Measurements from ENCODE around the gene UPK1A.

The UPK1A gene

GRCh38 chr19:35703343-35703742 is 37.0 kb downstream of the UPK1A start:
- no peaks in the 10 kb centered on the region for H3K27me3 ChIP-seq (ENCODE audit: low read depth, low read length)
- no peaks in the 10 kb centered on the region for H3K36me3 ChIP-seq (replicated peaks; ENCODE audit: low read depth, low read length)
- TF ChIP-seq CTCF (IDR thresholded peaks at IDR 0.05; ENCODE audit: low read depth, low read length) (no peak), EZH2phosphoT487 (IDR thresholded peaks at IDR 0.05; ENCODE audit: low read depth) (no peak)
- H3K27ac ChIP-seq (ENCODE audit: low read length): no peak overlapping the region
- H3K9me3 ChIP-seq (ENCODE audit: insufficient read depth, low read length): no peaks in the 10 kb centered on the region
- no peaks in the 10 kb centered on the region for H3K79me2 ChIP-seq (ENCODE audit: low read length)
- peak overlapping the region; percentile 77 for H3K4me2 ChIP-seq (ENCODE audit: low read length)
- peak overlapping the region; percentile 80 for H3K4me3 ChIP-seq (ENCODE audit: low read length)
- no peaks in the 10 kb centered on the region for H4K20me1 ChIP-seq (ENCODE audit: insufficient read depth, low read length)
- no peak overlapping the region for H2AFZ ChIP-seq (ENCODE audit: low read depth, low read length)
- no peak overlapping the region for H3K9ac ChIP-seq (ENCODE audit: low read length)
- no peaks in the 10 kb centered on the region for H3K4me1 ChIP-seq (ENCODE audit: low read length)

- TF ChIP-seq EZH2phosphoT487 (IDR thresholded peaks at IDR 0.05; ENCODE audit: low read depth) (no peak), CTCF (IDR thresholded peaks at IDR 0.05; ENCODE audit: low read depth, low read length) (no peak)
- Histone ChIP-seq H3K4me3 (ENCODE audit: low read length) (peak within 1 kb of the TSS; percentile 80; the same call in 1 of the 2 replicates), H3K79me2 (ENCODE audit: low read length) (no peaks in the 10 kb centered on the region), H4K20me1 (ENCODE audit: insufficient read depth, low read length) (no peaks in the 10 kb centered on the region), H3K9me3 (ENCODE audit: insufficient read depth, low read length) (no peaks in the 10 kb centered on the region), H3K4me1 (ENCODE audit: low read length) (no peaks in the 10 kb centered on the region), H2AFZ (ENCODE audit: low read depth, low read length) (no peak within 1 kb of the TSS), H3K27ac (ENCODE audit: low read length) (no peak within 1 kb of the TSS), H3K36me3 (replicated peaks; ENCODE audit: low read depth, low read length) (no peaks in the 10 kb centered on the region), H3K27me3 (ENCODE audit: low read depth, low read length) (no peaks in the 10 kb centered on the region), H3K9ac (ENCODE audit: low read length) (no peak within 1 kb of the TSS), H3K4me2 (ENCODE audit: low read length) (peak within 1 kb of the TSS; percentile 77)
Measured at GRCh38 chr19:35704218-35704617, 37.9 kb downstream of the UPK1A start, which contains the start of gene ZBTB32. TSS of gene ZBTB32 (plus strand) at chr19:35704558. CDS start at chr19:35714627, 10,069 bp downstream.

- Histone ChIP-seq H3K79me2 (ENCODE audit: low read length) (no peaks in the 10 kb centered on the region), H3K4me3 (ENCODE audit: low read length) (no peak overlapping the region), H3K9ac (ENCODE audit: low read length) (no peak overlapping the region), H3K9me3 (ENCODE audit: insufficient read depth, low read length) (no peaks in the 10 kb centered on the region), H3K27ac (ENCODE audit: low read length) (no peak overlapping the region), H3K27me3 (ENCODE audit: low read depth, low read length) (no peaks in the 10 kb centered on the region), H3K4me2 (ENCODE audit: low read length) (no peak overlapping the region), H3K4me1 (ENCODE audit: low read length) (peaks cover 37% of the 10 kb centered on the region), H3K36me3 (replicated peaks; ENCODE audit: low read depth, low read length) (no peaks in the 10 kb centered on the region), H4K20me1 (ENCODE audit: insufficient read depth, low read length) (no peaks in the 10 kb centered on the region), H2AFZ (ENCODE audit: low read depth, low read length) (no peak overlapping the region)
- TF ChIP-seq CTCF (IDR thresholded peaks at IDR 0.05; ENCODE audit: low read depth, low read length) (no peak), EZH2phosphoT487 (IDR thresholded peaks at IDR 0.05; ENCODE audit: low read depth) (no peak)
Measured at GRCh38 chr19:35708391-35708790, 42.1 kb downstream of the UPK1A start.

- TF ChIP-seq CTCF (IDR thresholded peaks at IDR 0.05; ENCODE audit: low read depth, low read length) (no peak), EZH2phosphoT487 (IDR thresholded peaks at IDR 0.05; ENCODE audit: low read depth) (no peak)
- Histone ChIP-seq H4K20me1 (ENCODE audit: insufficient read depth, low read length) (no peaks in the 10 kb centered on the region), H3K4me1 (ENCODE audit: low read length) (peaks cover 63% of the 10 kb centered on the region), H3K9me3 (ENCODE audit: insufficient read depth, low read length) (no peaks in the 10 kb centered on the region), H3K27ac (ENCODE audit: low read length) (peak overlapping the region; percentile 91), H3K36me3 (replicated peaks; ENCODE audit: low read depth, low read length) (no peaks in the 10 kb centered on the region), H3K79me2 (ENCODE audit: low read length) (0 out of 2 replicates have a peak, but pooled peaks cover 4% of the 10 kb centered on the region), H3K4me3 (ENCODE audit: low read length) (peak overlapping the region; percentile 64), H3K27me3 (ENCODE audit: low read depth, low read length) (no peaks in the 10 kb centered on the region), H3K9ac (ENCODE audit: low read length) (peak overlapping the region; percentile 73), H3K4me2 (ENCODE audit: low read length) (peak overlapping the region; percentile 94), H2AFZ (ENCODE audit: low read depth, low read length) (peak overlapping the region; percentile 28; the same call in 1 of the 2 replicates)
Measured at GRCh38 chr19:35710784-35711723, 44.7 kb downstream of the UPK1A start.
